HG03280 (cell line): ENCODE results near the gene MTX1.

ENCODE experiments used
- ATAC-seq: cut with Tn5 transposase; IDR thresholded peaks from one replicate; pipeline ENCODE4 v1.9.1; 2021; ENCODE audit warnings: mild to moderate bottlenecking, moderate library complexity; ENCODE audit not compliant: unreplicated experiment

Gene MTX1

GRCh38 chr1:155174324-155175280 lies 33.9 kb upstream of the MTX1 start:
- no peak for ATAC-seq

- ATAC-seq = no peak
These were observed 33.1 kb upstream of the MTX1 start for GRCh38 chr1:155175281-155175926.

- no peak for ATAC-seq
These were observed 32.5 kb upstream of the MTX1 start for GRCh38 chr1:155175927-155176371.

GRCh38 chr1:155176544-155177071 lies 31.9 kb upstream of the MTX1 start:
- ATAC-seq = no peak

GRCh38 chr1:155177192-155177917 lies 31.1 kb upstream of the MTX1 start:
- ATAC-seq = no peak

GRCh38 chr1:155177918-155178281 lies 30.6 kb upstream of the MTX1 start:
- no peak for ATAC-seq

GRCh38 chr1:155178441-155179111 lies 29.9 kb upstream of the MTX1 start:
- ATAC-seq = no peak

- ATAC-seq = no peak
These were observed 29.1 kb upstream of the MTX1 start for GRCh38 chr1:155179112-155180031.

GRCh38 chr1:155181371-155182051 lies 27.0 kb upstream of the MTX1 start:
- no peak for ATAC-seq

- ATAC-seq = no peak
These were observed 26.4 kb upstream of the MTX1 start for GRCh38 chr1:155182052-155182550.

- no peak for ATAC-seq
These were observed 24.7 kb upstream of the MTX1 start for GRCh38 chr1:155183775-155184221.

- ATAC-seq = no peak
These were observed 24.1 kb upstream of the MTX1 start for GRCh38 chr1:155184351-155184811.

- ATAC-seq = peak; percentile 66
These were observed 23.4 kb upstream of the MTX1 start for GRCh38 chr1:155184835-155185782.

- ATAC-seq = no peak
These were observed 22.8 kb upstream of the MTX1 start for GRCh38 chr1:155185783-155186066.

- no peak for ATAC-seq
These were observed 22.3 kb upstream of the MTX1 start for GRCh38 chr1:155186067-155186793.

GRCh38 chr1:155186794-155187455 lies 21.6 kb upstream of the MTX1 start:
- ATAC-seq = no peak
